OCI-LY1 (cell line): ENCODE data around the gene ULK4.

ENCODE experiments used
- EZH2 ChIP-seq: fragments of 200-600 bp; sonication (generic), shearing (Covaris generic); IDR thresholded peaks from 2 replicates; pipeline ENCODE4 v1.8.0; 2017; ENCODE audit warnings: borderline replicate concordance, mixed run types, mild to moderate bottlenecking, antibody characterized with exemption, low read length, moderate library complexity, mixed read lengths
- TF ChIP-seq, protein P1 (sequence below): fragments of 200-600 bp; sonication (generic), shearing (Covaris generic); IDR thresholded peaks from 2 replicates; pipeline ENCODE4 v1.5.1; 2017; ENCODE audit warnings: mild to moderate bottlenecking, antibody characterized with exemption, low read length, moderate library complexity, mixed read lengths

DNA sequence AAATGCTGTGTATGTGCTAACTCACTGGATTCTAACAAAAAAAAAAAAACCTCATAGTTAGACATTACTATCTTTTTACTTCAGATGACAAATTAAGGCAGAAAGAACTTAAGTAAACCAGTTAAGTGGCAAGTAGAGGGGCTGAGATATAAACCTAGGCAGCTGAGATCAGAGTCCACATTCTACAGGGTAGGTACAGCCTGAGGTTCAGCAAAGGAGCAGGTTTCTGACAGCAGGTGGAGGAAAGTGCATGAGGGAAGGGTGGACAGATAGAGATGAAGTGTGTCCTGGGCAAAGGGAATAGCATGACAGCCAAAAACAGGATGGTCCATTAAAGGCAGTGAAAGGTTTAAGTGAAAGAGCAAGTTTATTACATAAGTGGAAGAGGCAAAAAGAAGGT is 329.2 kb downstream of the ULK4 start:
- TF ChIP-seq, protein P1, sequence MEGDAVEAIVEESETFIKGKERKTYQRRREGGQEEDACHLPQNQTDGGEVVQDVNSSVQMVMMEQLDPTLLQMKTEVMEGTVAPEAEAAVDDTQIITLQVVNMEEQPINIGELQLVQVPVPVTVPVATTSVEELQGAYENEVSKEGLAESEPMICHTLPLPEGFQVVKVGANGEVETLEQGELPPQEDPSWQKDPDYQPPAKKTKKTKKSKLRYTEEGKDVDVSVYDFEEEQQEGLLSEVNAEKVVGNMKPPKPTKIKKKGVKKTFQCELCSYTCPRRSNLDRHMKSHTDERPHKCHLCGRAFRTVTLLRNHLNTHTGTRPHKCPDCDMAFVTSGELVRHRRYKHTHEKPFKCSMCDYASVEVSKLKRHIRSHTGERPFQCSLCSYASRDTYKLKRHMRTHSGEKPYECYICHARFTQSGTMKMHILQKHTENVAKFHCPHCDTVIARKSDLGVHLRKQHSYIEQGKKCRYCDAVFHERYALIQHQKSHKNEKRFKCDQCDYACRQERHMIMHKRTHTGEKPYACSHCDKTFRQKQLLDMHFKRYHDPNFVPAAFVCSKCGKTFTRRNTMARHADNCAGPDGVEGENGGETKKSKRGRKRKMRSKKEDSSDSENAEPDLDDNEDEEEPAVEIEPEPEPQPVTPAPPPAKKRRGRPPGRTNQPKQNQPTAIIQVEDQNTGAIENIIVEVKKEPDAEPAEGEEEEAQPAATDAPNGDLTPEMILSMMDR, result no peak
- TF ChIP-seq EZH2, result no peak
